ENCODE data around the gene TMEM232.
A peak's percentile ranks its signal among the peaks of the same experiment; 100 is the strongest.

TMEM232 gene

GRCh38 chr5:110507972-110508371 is 218.5 kb downstream of the TMEM232 start:
- no peak for DNase-seq

- DNase-seq: no peak
Measured at GRCh38 chr5:110506378-110506777, 220.1 kb downstream of the TMEM232 start.

- no peak for DNase-seq
Measured at GRCh38 chr5:110496276-110496675, 230.2 kb downstream of the TMEM232 start.

GRCh38 chr5:110492446-110492845 is 234.0 kb downstream of the TMEM232 start:
- no peak for DNase-seq

GRCh38 chr5:110478895-110479294 is 247.6 kb downstream of the TMEM232 start:
- no peak for DNase-seq

GRCh38 chr5:110477911-110478310 is 248.6 kb downstream of the TMEM232 start:
- DNase-seq: no peak

GRCh38 chr5:110476164-110476563 is 250.3 kb downstream of the TMEM232 start:
- no peak for DNase-seq

- no peak for DNase-seq
Measured at GRCh38 chr5:110475529-110475928, 250.9 kb downstream of the TMEM232 start.

- no peak for DNase-seq
Measured at GRCh38 chr5:110469486-110469885, 257.0 kb downstream of the TMEM232 start.

- no peak for DNase-seq
Measured at GRCh38 chr5:110463106-110463505, 263.4 kb downstream of the TMEM232 start.

- no peak for DNase-seq
Measured at GRCh38 chr5:110460837-110461236, 265.6 kb downstream of the TMEM232 start.

GRCh38 chr5:110458313-110458712 is 268.2 kb downstream of the TMEM232 start:
- no peak for DNase-seq

- no peak for DNase-seq
Measured at GRCh38 chr5:110442856-110443255, 283.6 kb downstream of the TMEM232 start.

GRCh38 chr5:110441035-110441434 is 285.4 kb downstream of the TMEM232 start:
- peak; percentile 29 for DNase-seq

- no peak for DNase-seq
Measured at GRCh38 chr5:110440058-110440457, 286.4 kb downstream of the TMEM232 start.

GRCh38 chr5:110439296-110439695 is 287.2 kb downstream of the TMEM232 start:
- no peak for DNase-seq

- DNase-seq: no peak
Measured at GRCh38 chr5:110435207-110435606, 291.3 kb downstream of the TMEM232 start.

- DNase-seq: no peak
Measured at GRCh38 chr5:110431603-110432002, 294.9 kb downstream of the TMEM232 start.

- DNase-seq: no peak
Measured at GRCh38 chr5:110414360-110414759, 312.1 kb downstream of the TMEM232 start.

GRCh38 chr5:110413856-110414255 is 312.6 kb downstream of the TMEM232 start:
- no peak for DNase-seq

- no peak for DNase-seq
Measured at GRCh38 chr5:110409571-110409970, 316.9 kb downstream of the TMEM232 start.

- no peak for DNase-seq
Measured at GRCh38 chr5:110402562-110402961, 323.9 kb downstream of the TMEM232 start.

- no peak for DNase-seq
Measured at GRCh38 chr5:110401881-110402280, 324.6 kb downstream of the TMEM232 start.

GRCh38 chr5:110398951-110399350 is 327.5 kb downstream of the TMEM232 start:
- no peak for DNase-seq

- no peak for DNase-seq
Measured at GRCh38 chr5:110397281-110397680, 329.2 kb downstream of the TMEM232 start.

- DNase-seq: no peak
Measured at GRCh38 chr5:110386782-110387181, 339.7 kb downstream of the TMEM232 start.

Measured in NCI-H69 (cell line).